T-helper 2 cell treated with Interferon-gamma antibody and Interleukin-4, amounts not matched to agents 5 μg/mL and 100 μg/mL, for 36 hours (primary cell): ENCODE data around the gene PWP2.
"Not testable (repeated sequence)": the region's sequence is repeated elsewhere in the genome, so short reads cannot be mapped to it uniquely, and the experiment has no call there.

ENCODE experiments used
- DNase-seq: peaks from one replicate; pipeline ENCODE4 v3.0.0; 2021; ENCODE audit warnings: low spot score
- H3K27ac Mint-ChIP-seq: one replicate; pipeline ENCODE4 v1.8.0; 2021; ENCODE audit warnings: mild to moderate bottlenecking, mixed read lengths
- H3K27me3 Mint-ChIP-seq: one replicate; pipeline ENCODE4 v1.8.0; 2021; ENCODE audit warnings: low read depth, mixed read lengths
- H3K36me3 Mint-ChIP-seq: one replicate; pipeline ENCODE4 v1.8.0; 2021; ENCODE audit warnings: low read depth, mixed read lengths
- H3K4me1 Mint-ChIP-seq: one replicate; pipeline ENCODE4 v1.8.0; 2021; ENCODE audit warnings: low read depth, mixed read lengths
- H3K4me3 Mint-ChIP-seq: one replicate; pipeline ENCODE4 v1.8.0; 2022; ENCODE audit warnings: mild to moderate bottlenecking, moderate library complexity, mixed read lengths
- H3K9me3 Mint-ChIP-seq: one replicate; pipeline ENCODE4 v1.8.0; 2021; ENCODE audit warnings: mixed read lengths

The PWP2 gene

DNA sequence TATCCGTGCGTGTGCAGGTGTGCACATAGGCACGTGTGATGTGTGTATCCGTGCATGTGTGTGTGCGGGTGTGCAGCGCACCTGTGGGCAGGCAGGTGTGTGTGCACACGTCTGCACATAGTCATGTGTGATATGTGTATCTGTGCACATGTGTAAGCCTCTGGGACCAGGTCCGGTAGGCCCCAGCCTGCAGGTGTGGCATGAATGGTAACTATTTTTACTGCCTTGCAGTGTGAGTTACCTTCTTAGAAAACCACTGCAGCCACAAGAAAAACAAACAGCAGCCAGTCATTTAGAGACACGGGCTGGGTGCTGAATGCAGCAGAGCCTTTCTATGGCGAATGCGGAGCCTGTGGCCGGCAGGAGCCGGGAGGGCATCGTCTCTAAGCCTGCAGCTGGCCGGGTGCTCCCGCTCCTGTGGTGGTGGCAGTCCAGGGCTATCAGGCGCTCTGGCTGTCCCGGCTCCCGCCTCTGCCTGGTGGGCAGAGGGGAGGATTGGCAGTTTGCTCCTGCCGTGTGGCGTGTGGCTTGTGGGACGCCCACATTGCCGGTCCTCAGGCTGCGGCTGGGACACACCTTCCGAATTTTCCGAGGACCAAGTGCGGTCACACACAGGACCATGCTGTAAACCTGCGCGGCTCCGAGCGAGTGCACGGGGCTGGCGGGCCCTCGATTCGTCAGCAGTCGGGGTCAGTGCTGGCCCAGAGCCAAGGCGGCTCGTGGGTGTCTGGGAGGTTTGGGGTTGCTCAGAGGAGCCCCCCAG, 48.2 kb downstream of the PWP2 start:
- not testable (repeated sequence) for H3K27me3 Mint-ChIP-seq, H3K9me3 Mint-ChIP-seq

DNA sequence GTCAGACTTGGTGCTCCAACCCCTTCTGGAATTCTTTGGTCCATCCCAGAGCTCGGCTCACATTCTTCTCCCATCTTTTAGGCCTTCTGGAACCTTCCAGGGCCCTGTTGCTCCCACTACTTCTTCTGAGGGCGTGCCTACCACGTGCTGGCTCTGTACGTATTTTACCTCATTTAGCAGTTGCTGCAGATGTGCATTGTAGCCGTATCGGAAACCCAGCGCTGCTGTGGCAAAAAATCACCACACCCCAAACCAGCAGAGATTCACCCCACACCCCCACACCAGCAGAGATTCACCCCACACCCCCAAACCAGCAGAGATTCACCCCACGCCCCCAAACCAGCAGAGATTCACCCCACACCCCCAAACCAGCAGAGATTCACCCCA, 48.8 kb downstream of the PWP2 start:
- H3K4me1 Mint-ChIP-seq, H3K9me3 Mint-ChIP-seq, DNase-seq, H3K27me3 Mint-ChIP-seq, H3K27ac Mint-ChIP-seq, H3K36me3 Mint-ChIP-seq, H3K4me3 Mint-ChIP-seq: not testable (repeated sequence)

More for the DNA sequence above, 48.2 kb downstream of the PWP2 start:
- not testable (repeated sequence) for H3K27ac Mint-ChIP-seq, H3K4me3 Mint-ChIP-seq, H3K4me1 Mint-ChIP-seq, DNase-seq, H3K36me3 Mint-ChIP-seq

- not testable (repeated sequence) for DNase-seq, H3K4me1 Mint-ChIP-seq, H3K36me3 Mint-ChIP-seq, H3K9me3 Mint-ChIP-seq, H3K27me3 Mint-ChIP-seq
- peak overlapping the region; percentile 73 for H3K4me3 Mint-ChIP-seq
- peak overlapping the region; percentile 88 for H3K27ac Mint-ChIP-seq
Measured at GRCh38 chr21:44157439-44158081, 50.4 kb downstream of the PWP2 start.

DNA sequence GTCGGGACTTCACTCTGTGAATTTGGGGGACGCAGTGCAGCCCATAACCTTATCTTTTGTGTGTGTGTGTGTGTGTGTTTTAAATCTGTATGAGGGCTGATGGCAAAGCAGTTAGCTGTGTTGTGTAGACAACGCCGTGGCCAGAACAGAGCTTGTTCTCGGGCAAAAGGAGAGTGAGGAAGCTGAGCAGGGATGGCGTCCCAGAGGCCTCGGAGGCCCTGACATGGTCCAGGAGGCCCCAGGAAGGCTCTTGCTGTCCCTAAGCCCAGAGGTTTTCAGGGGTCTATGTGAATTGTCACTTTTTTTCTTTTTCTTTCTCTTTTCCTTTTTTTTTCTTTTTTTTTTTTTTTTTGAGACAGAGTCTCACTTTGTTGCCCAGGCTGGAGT, 50.9 kb downstream of the PWP2 start:
- not testable (repeated sequence) for H3K9me3 Mint-ChIP-seq, H3K36me3 Mint-ChIP-seq, H3K4me1 Mint-ChIP-seq, H3K27me3 Mint-ChIP-seq, DNase-seq
- H3K27ac Mint-ChIP-seq = peak overlapping the region; percentile 88
- peak overlapping the region; percentile 73 for H3K4me3 Mint-ChIP-seq

- not testable (repeated sequence) for H3K4me1 Mint-ChIP-seq, DNase-seq, H3K27ac Mint-ChIP-seq, H3K4me3 Mint-ChIP-seq, H3K9me3 Mint-ChIP-seq, H3K27me3 Mint-ChIP-seq, H3K36me3 Mint-ChIP-seq
Measured at GRCh38 chr21:44159349-44160297, 52.4 kb downstream of the PWP2 start.

- not testable (repeated sequence) for H3K4me3 Mint-ChIP-seq, H3K36me3 Mint-ChIP-seq, H3K4me1 Mint-ChIP-seq, H3K9me3 Mint-ChIP-seq, H3K27ac Mint-ChIP-seq, DNase-seq, H3K27me3 Mint-ChIP-seq
Measured at GRCh38 chr21:44160298-44160672, 53.1 kb downstream of the PWP2 start.

- H3K9me3 Mint-ChIP-seq, H3K4me3 Mint-ChIP-seq, H3K4me1 Mint-ChIP-seq, H3K36me3 Mint-ChIP-seq, H3K27ac Mint-ChIP-seq, DNase-seq, H3K27me3 Mint-ChIP-seq: not testable (repeated sequence)
Measured at GRCh38 chr21:44160821-44161220, 53.6 kb downstream of the PWP2 start.

- H3K27me3 Mint-ChIP-seq, DNase-seq, H3K4me1 Mint-ChIP-seq, H3K36me3 Mint-ChIP-seq, H3K4me3 Mint-ChIP-seq, H3K9me3 Mint-ChIP-seq, H3K27ac Mint-ChIP-seq: not testable (repeated sequence)
Measured at GRCh38 chr21:44163167-44163653, 56.0 kb downstream of the PWP2 start.

- H3K27ac Mint-ChIP-seq, DNase-seq, H3K4me3 Mint-ChIP-seq, H3K4me1 Mint-ChIP-seq, H3K27me3 Mint-ChIP-seq, H3K9me3 Mint-ChIP-seq, H3K36me3 Mint-ChIP-seq: not testable (repeated sequence)
Measured at GRCh38 chr21:44165933-44166332, 58.7 kb downstream of the PWP2 start.

DNA sequence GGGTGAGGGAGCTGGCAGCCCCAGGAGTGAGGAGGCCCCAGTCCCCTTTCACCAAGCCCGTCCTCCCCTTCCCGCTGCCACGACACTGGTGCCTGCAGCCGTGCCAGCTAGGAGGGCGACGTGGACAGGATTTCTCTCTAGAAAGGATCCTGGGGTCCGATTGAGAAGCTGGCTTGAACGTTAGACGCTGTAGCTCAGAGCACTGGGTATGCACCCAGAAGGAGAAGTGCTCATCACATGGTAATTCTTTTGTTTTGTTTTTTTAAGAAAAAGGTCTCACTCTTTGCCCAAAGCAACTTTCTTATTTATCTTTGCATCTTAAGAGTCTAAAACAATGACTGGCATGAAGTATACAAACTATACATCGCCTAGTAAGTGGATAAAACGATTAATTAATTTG, 60.3 kb downstream of the PWP2 start:
- DNase-seq, H3K27me3 Mint-ChIP-seq, H3K36me3 Mint-ChIP-seq, H3K9me3 Mint-ChIP-seq, H3K4me3 Mint-ChIP-seq, H3K27ac Mint-ChIP-seq, H3K4me1 Mint-ChIP-seq: not testable (repeated sequence)

- not testable (repeated sequence) for H3K4me3 Mint-ChIP-seq, H3K36me3 Mint-ChIP-seq, H3K9me3 Mint-ChIP-seq, H3K4me1 Mint-ChIP-seq, DNase-seq, H3K27ac Mint-ChIP-seq, H3K27me3 Mint-ChIP-seq
Measured at GRCh38 chr21:44170326-44170725, 63.1 kb downstream of the PWP2 start.

DNA sequence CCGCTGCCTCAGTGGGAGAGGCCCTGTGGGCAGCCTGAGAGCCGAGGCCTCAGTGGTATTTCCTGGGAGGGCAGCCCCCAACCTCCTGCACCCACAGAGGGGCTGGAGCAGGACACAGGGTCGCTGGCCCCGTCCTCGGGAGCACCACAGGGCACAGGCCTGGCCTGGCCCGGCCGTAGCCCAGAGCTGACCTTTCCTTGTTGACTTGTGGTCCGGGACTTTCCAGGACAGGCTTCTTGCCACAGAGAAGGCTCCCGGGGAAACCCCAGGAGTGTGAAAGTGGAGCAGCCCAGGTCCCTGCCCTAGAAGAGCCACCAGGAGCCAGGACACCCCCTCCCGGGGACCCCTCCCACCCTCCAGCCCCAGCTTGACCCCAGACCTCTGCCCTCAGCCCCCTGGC, 63.7 kb downstream of the PWP2 start:
- not testable (repeated sequence) for H3K36me3 Mint-ChIP-seq, H3K4me3 Mint-ChIP-seq, H3K27me3 Mint-ChIP-seq, H3K27ac Mint-ChIP-seq, DNase-seq, H3K9me3 Mint-ChIP-seq, H3K4me1 Mint-ChIP-seq

DNA sequence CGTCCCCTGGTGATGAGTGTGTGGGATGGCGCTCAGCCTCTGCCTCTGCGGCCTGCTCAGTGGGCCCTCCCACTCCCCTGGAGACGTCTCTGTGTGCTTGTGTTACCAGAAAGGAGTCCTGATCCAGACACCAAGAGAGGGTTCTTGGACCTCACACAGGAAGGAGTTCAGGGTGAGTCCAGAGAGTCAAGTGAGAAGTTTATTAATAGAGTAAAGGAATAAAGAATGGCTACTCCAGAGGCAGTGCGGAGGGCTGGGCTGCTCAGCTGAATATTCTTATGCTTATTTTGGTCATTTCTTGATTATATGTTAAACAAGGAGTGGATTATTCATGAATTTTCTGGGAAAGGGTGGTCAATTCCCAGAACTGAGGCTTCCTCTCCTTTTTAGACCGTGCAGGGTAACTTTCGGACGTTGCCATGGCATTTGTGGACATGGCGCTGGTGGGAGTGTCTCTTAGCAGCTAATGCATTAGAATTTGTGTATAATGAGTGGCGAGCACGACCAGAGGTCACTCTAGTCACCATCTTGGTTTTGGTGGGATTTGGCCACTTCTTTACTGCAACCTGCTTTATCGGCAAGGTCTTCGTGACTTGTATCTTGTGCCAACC, 64.9 kb downstream of the PWP2 start:
- H3K4me1 Mint-ChIP-seq, H3K36me3 Mint-ChIP-seq: not testable (repeated sequence)

GRCh38 chr21:44172741-44173140, 65.5 kb downstream of the PWP2 start:
- not testable (repeated sequence) for H3K4me3 Mint-ChIP-seq, H3K4me1 Mint-ChIP-seq, H3K36me3 Mint-ChIP-seq, H3K27me3 Mint-ChIP-seq, DNase-seq, H3K27ac Mint-ChIP-seq, H3K9me3 Mint-ChIP-seq

More for the DNA sequence above, 64.9 kb downstream of the PWP2 start:
- not testable (repeated sequence) for H3K27ac Mint-ChIP-seq, DNase-seq, H3K27me3 Mint-ChIP-seq, H3K4me3 Mint-ChIP-seq, H3K9me3 Mint-ChIP-seq
